Activated naive CD4-positive, alpha-beta T cell treated with anti-CD3 and anti-CD28 coated beads for 36 hours (primary cell): ENCODE results near the gene SLC19A1. TPM values are rescaled to one million over a fixed set of nuclear protein-coding genes. Genes with fewer than 3 reads are reported as not detected.

Source experiments
- CTCF ChIA-PET: fragments of 350-600 bp; sonication (Branson Sonifier 250); formaldehyde crosslinking; loops from one replicate; lab custom pipeline; 2021; ENCODE audit warnings: antibody characterized with exemption; lab: Charles Lee
- DNase-seq: peaks from one replicate; pipeline ENCODE4 v3.0.0-alpha.2; 2020
- H3K27ac Mint-ChIP-seq: one replicate; pipeline ENCODE4 v1.8.0; 2021; ENCODE audit warnings: mild to moderate bottlenecking, mixed read lengths
- H3K27me3 Mint-ChIP-seq: one replicate; pipeline ENCODE4 v1.8.0; 2021; ENCODE audit warnings: low read depth, mixed read lengths
- H3K36me3 Mint-ChIP-seq: one replicate; pipeline ENCODE4 v1.8.0; 2021; ENCODE audit warnings: low read depth, mixed read lengths
- H3K4me1 Mint-ChIP-seq: one replicate; pipeline ENCODE4 v1.8.0; 2021; ENCODE audit warnings: low read depth, mixed read lengths
- H3K4me3 Mint-ChIP-seq: one replicate; pipeline ENCODE4 v1.8.0; 2021; ENCODE audit warnings: mild to moderate bottlenecking, moderate library complexity, mixed read lengths
- H3K9me3 Mint-ChIP-seq: one replicate; pipeline ENCODE4 v1.8.0; 2021; ENCODE audit warnings: mixed read lengths
- intact Hi-C: fragments of 100-400 bp; cut with micrococcal nuclease; formaldehyde crosslinking; loops from one replicate; pipeline ENCODE4 v1.15.1; 2023
- total RNA-seq, 2 experiments: library from RNA; stranded (reverse); gene quantifications; one replicate each; pipeline ENCODE4 v1.2.3, GENCODE V29; 2021

Gene SLC19A1
- total RNA-seq, 2 experiments from 2014 or later: 32.2 to 33.0 TPM

DNA sequence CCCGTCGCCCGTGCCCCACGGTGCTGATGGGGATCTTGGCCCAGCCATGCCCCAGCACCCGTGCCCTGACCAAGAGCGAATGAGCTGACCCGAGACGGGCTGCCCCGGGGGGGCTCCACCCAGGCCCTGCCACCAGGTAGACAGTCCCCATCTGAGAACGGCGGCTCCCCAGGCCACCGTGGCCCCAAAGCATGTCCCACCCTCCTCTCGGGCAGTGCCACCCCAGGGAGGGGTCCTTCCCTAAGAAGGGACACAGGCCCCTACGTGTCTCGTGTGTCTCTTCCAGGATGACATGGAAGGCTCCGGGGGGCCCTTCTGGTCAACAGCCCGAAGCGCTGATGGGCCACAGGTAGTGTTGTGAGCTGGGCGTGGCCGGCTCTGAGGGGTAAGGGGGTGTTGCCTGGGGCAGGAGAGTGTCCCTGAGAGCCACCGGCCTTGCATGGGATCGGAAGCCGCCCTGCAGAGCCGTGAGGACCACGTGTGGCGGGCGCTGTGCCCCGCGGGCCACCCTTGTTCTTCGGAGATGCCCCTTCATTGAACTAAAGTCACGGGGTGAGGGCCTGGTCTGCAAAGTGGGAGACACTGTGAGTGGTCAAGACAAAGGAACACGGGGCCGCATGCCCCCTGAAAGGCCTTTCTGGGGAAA is 55.0 kb downstream of the SLC19A1 start:
- H3K4me3 Mint-ChIP-seq: no peak overlapping the region
- peaks cover 3% of the 10 kb centered on the region for H3K9me3 Mint-ChIP-seq
- CTCF ChIA-PET: no interaction called here
- no peaks in the 10 kb centered on the region for H3K36me3 Mint-ChIP-seq
- H3K27me3 Mint-ChIP-seq: no peaks in the 10 kb centered on the region
- no peak overlapping the region for H3K27ac Mint-ChIP-seq
- intact Hi-C loops: no loop called here
- no peak for DNase-seq
- H3K4me1 Mint-ChIP-seq: peaks cover 4% of the 10 kb centered on the region

DNA sequence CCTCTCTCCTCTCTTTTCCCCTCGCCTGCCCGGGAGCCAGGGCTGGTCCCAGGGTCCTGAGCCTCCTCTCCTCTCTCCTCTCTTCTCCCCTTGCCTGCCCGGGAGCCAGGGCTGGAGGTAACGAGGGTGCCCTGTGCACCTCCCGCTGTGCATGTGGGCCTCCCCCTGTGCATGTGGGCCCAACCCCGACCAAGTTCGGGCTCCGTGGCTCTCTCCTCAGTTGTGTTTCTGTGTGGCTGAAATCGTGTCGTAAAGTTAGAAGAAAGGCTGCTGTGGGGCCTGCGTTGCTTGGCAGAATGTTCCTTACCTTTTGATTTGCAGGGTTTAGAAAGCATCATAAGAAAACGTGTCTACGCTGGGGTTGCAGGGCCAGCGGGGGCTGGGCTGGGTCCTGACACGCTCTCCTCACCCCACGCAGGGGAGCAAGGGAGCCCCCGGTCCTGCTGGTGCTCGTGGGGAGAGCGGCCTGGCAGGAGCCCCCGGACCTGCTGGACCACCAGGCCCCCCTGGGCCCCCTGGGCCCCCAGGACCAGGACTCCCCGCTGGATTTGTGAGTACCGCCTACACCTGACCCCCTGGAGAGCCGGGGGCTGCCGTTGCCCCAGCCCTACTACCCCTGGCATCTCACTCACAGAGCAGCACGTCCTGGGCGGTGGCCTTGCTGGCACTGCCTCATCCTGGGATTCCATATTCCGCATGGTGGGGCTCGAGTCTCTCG is 55.6 kb downstream of the SLC19A1 start:
- Mint-ChIP-seq H3K36me3 (no peaks in the 10 kb centered on the region), H3K27ac (no peak overlapping the region), H3K4me1 (peaks cover 4% of the 10 kb centered on the region), H3K4me3 (no peak overlapping the region), H3K27me3 (no peaks in the 10 kb centered on the region), H3K9me3 (peaks cover 3% of the 10 kb centered on the region)
- CTCF ChIA-PET: no interaction called here
- no peak for DNase-seq
- intact Hi-C loops: no loop called here

DNA sequence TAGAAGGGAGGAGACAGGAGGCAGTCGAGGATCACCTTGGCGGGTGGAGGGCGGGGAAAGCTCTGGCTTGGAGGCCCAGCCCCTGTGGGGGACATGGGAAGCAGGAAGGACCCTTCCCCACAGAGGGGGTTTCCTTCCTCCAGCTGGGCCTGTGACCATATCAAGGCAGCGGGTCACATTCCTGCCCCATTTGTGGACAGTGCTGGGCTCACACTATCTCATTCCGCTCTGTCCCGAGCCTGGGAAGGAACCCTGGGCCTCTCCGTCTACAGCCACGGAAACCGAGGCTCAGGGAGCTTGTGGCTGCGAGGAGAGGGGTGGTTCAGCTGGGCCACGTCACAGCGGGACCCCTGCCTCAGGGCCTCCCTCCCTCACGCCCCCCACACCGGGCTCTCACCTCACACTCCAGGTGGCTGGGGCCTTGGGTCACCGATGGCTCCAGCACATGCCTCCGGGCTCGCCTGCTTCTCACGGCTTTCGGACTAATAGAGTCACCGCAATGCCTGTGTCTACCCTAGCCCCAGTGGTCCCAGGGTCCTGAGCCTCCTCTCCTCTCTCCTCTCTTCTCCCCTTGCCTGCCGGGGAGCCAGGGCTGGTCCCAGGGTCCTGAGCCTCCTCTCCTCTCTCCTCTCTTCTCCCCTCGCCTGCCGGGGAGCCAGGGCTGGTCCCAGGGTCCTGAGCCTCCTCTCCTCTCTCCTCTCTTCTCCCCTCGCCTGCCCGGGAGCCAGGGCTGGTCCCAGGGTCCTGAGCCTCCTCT is 56.4 kb downstream of the SLC19A1 start:
- CTCF ChIA-PET: no interaction called here
- H3K27ac Mint-ChIP-seq: no peak overlapping the region
- H3K9me3 Mint-ChIP-seq: peaks cover 3% of the 10 kb centered on the region
- no peak overlapping the region for H3K4me3 Mint-ChIP-seq
- peaks cover 4% of the 10 kb centered on the region for H3K4me1 Mint-ChIP-seq
- no peaks in the 10 kb centered on the region for H3K27me3 Mint-ChIP-seq
- intact Hi-C loops: no loop called here
- H3K36me3 Mint-ChIP-seq: no peaks in the 10 kb centered on the region
- DNase-seq: no peak

DNA sequence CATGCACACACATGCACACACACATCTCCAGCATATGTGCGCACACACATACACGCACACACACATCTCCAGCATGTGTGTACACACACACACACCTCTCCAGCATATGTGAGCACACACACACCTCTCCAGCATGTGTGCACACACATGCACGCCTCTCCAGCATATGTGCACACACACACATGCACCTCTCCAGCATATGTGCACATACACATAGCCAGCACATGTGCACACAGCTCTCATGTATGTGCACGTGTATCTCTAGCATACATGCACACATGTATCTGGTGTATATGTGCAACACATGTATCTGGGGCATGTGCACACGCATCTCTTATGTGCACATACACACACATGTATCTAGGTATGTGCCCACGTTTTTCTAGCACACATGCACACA is 57.9 kb downstream of the SLC19A1 start:
- no peak overlapping the region for H3K4me3 Mint-ChIP-seq
- no peak overlapping the region for H3K27ac Mint-ChIP-seq
- intact Hi-C loops: no loop called here

DNA sequence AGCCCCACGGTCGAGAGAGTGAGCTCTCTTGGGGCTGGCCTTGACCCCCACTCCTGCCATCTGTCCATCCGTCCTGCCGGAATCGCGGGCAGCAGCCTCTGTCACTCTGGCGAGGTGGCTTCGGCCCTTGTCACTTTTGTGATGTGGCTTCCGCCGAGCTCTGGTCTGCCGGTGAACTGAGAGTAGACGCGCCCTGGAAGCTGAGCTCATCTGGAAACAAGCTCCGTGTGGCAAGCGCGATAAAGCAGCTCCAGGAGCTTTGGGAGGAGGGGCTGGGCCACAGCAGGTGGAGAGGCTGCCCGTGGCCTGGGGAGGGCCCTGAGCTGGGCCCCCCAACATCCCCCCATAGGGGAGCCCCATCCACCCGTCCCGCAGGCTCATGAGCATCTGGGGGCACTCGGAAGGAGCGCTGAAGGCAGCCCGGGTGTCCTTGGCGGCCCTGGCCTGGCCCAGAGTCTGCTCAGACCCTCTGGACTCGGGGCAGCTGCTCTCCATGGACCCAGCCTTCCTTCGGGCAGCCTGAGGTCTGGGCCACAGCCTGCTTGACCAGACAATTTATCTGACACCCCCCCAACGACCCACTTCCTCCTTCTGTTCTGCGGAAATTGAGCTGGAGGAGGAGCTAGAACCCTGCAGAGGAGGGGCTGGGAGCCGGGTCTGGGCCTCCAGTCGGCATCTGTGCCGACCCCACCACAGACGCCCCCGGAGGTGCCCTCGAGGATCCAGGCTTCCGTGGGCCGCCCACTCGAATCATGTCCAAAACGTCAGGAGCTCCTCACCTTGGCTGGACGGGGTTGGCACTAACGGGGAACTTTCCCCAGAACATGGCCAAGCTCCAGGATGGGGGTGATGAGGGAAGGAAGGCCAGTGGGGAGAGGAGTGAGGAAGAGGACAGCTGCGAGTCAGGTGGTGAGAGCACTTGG is 59.1 kb downstream of the SLC19A1 start:
- peaks cover 3% of the 10 kb centered on the region for H3K9me3 Mint-ChIP-seq
- peaks cover 20% of the 10 kb centered on the region for H3K4me1 Mint-ChIP-seq
- peak; percentile 65 for DNase-seq
- no peaks in the 10 kb centered on the region for H3K27me3 Mint-ChIP-seq
- CTCF ChIA-PET: interaction anchor here (0.5 to 1.4 kb wide), 3 partner anchors 17 to 977 kb away, joined by 3 read pairs; no protein-coding TSS in a partner anchor
- intact Hi-C loops: no loop called here
- H3K36me3 Mint-ChIP-seq: no peaks in the 10 kb centered on the region
- no peak overlapping the region for H3K4me3 Mint-ChIP-seq
- peak overlapping the region; percentile 63 for H3K27ac Mint-ChIP-seq

More for the DNA sequence above, 57.9 kb downstream of the SLC19A1 start:
- Mint-ChIP-seq H3K4me1 (peaks cover 9% of the 10 kb centered on the region), H3K27me3 (no peaks in the 10 kb centered on the region), H3K36me3 (no peaks in the 10 kb centered on the region), H3K9me3 (peaks cover 3% of the 10 kb centered on the region)
- CTCF ChIA-PET: no interaction called here
- DNase-seq: no peak

DNA sequence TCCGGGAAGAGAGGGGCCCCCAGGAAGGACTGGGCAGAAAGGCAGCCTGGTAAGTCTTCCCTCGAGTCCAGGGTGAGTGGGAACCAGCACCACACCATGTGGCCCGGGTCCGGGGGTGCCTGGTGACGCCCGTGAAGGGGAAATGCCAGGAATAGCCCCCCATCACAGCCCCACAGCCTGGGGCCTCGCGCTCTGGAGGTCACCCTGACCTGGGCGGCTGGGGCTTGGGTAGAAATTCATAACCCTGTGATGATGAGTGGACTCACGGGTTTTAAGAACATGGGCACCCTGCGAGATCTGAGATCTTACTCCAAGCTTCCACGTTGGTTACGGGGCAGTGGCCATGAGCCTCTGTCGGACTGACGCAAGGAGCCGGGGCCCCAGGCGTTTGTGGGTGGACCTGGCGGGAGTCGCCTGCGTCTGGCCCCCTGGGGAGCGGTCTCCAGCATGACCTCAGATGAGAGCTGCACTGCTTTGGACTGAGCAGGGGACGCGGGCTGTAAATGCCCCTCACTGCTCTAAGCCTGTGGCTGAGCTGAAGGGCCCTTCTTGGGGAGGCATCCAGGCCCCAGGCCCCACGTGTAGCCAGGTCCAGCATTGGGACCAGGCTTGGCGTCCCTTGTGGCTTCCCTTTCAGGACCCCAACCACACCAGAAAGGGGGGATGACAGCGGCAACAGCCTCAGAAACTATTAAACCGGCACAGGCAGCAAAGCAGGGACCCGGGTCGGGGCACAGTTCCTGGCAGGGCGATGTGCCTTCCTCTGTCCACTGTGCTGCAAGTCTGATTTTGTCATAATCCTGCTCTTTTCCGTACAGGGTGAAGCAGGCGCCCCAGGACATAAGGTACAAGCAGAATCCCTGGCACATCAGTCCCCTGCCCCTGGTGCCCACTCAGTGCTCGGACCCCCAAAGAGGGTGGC is 60.0 kb downstream of the SLC19A1 start:
- intact Hi-C loops: no loop called here
- H3K27me3 Mint-ChIP-seq: no peaks in the 10 kb centered on the region

DNA sequence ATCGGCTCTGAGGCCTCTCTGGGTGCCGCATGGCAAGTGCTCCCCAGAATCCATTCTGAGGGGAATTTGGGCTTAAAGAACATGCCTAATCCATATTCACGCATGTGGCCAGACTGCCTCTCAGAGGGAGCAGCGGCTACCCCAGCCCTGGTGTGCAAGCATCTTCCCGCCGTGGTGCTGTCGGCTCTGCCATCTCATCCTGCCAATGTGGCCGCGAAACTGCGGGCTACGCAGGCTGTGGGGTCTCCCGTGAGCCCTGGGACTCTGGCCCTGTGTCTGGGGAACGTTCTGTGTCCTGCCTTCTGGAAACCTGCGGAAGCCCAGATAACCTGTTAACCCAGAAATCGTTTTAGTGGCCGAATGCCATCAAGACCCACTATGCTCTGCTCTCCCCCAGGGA is 60.7 kb downstream of the SLC19A1 start:
- Mint-ChIP-seq H3K4me1 (peaks cover 27% of the 10 kb centered on the region), H3K27ac (no peak overlapping the region), H3K27me3 (no peaks in the 10 kb centered on the region), H3K36me3 (no peaks in the 10 kb centered on the region), H3K9me3 (peaks cover 3% of the 10 kb centered on the region), H3K4me3 (no peak overlapping the region)
- intact Hi-C loops: no loop called here
- CTCF ChIA-PET: no interaction called here
- no peak for DNase-seq

More for the DNA sequence above, 60.0 kb downstream of the SLC19A1 start:
- H3K4me3 Mint-ChIP-seq: no peak overlapping the region
- DNase-seq: no peak
- H3K4me1 Mint-ChIP-seq: peaks cover 24% of the 10 kb centered on the region
- peaks cover 3% of the 10 kb centered on the region for H3K9me3 Mint-ChIP-seq
- H3K27ac Mint-ChIP-seq: peak overlapping the region; percentile 63
- CTCF ChIA-PET: interaction anchor here (0.5 to 1.4 kb wide), 3 partner anchors 16 to 978 kb away, joined by 3 read pairs; no protein-coding TSS in a partner anchor
- H3K36me3 Mint-ChIP-seq: no peaks in the 10 kb centered on the region

DNA sequence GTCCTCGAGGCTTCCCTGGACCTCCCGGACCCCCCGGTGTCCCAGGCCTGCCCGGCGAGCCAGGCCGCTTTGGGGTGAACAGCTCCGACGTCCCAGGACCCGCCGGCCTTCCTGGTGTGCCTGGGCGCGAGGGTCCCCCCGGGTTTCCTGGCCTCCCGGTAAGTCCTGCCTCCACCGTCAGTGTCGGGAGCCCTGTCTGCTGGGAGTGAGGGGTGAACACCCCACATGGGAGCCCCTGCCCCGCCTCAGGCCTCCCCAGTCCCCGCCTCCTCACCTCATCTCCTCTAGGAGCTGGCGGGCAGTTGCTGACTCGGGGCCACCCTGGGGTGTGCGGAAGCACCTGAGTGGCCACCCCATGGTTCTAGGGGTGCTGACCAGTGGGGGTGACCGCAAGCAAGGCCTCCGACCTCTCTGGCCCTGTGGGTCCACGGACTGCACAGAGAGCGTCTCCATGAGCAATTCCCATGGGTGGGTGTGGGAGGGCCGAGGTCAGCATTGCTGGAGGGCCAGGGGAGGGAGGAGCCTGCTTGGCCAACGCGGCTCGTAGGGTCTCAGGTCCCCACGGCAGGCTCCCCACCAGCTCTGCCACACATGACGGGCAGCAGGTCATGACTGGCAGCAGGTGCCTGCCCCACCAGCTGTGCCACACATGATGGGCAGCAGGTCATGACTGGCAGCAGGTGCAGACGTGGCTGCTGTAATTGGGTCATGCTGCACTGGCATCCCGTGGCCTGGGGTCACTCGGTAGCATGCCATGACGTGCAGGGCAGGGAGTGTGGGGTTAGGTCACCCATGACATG is 61.3 kb downstream of the SLC19A1 start:
- peaks cover 3% of the 10 kb centered on the region for H3K9me3 Mint-ChIP-seq
- no peaks in the 10 kb centered on the region for H3K36me3 Mint-ChIP-seq
- H3K4me3 Mint-ChIP-seq: no peak overlapping the region
- H3K27ac Mint-ChIP-seq: no peak overlapping the region
- CTCF ChIA-PET: no interaction called here
- no peak for DNase-seq
- no peaks in the 10 kb centered on the region for H3K27me3 Mint-ChIP-seq
- peaks cover 30% of the 10 kb centered on the region for H3K4me1 Mint-ChIP-seq
- intact Hi-C loops: no loop called here

DNA sequence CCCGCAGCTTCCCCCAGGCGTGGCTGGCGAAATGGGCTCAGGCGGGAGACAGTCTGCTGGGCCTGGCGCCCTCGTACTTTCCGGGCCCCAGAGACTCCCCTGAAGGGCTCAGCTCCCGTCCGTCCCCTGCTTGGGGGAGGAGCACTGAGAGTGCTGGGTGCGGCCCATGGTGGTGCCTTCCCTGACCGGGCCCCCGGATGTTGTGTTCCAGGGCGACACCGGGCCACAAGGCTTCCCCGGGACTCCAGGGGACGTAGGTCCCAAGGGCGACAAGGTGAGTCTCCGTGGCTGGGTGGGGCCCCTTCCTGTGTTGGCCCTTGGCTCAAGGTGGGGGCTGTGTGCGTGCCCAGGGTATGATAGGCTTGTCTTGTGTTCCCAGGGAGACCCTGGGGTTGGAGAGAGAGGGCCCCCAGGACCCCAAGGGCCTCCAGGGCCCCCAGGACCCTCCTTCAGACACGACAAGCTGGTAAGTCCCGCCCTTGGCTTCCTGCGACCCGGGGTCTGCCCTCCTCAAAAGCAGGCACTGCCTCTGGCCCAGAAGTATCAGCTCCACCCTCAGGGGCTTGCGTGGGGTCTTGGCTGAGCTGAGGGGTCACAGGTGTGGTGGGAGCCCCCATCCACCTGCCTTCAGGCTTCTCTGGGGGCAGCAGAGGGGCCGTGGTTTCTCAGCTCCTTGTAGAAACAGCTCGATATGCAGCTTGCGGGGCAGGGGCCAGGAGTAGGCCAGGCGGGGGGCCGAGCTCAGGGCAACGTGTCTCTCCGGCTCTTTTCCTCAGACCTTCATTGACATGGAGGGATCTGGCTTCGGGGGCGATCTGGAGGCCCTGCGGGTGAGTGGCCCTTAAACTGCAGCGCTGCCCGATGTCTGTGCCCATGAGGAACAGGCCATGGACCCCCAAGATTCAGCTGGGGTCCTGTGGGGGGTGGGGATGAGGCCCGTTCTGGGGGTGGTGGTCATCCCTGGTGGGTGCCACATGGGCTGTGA is 62.3 kb downstream of the SLC19A1 start:
- H3K36me3 Mint-ChIP-seq: no peaks in the 10 kb centered on the region
- intact Hi-C loops: no loop called here
- CTCF ChIA-PET: no interaction called here
- peaks cover 3% of the 10 kb centered on the region for H3K9me3 Mint-ChIP-seq
- peak overlapping the region; percentile 65 for H3K27ac Mint-ChIP-seq
- H3K27me3 Mint-ChIP-seq: no peaks in the 10 kb centered on the region
- H3K4me1 Mint-ChIP-seq: peaks cover 30% of the 10 kb centered on the region
- peak overlapping the region; percentile 71 for H3K4me3 Mint-ChIP-seq
- DNase-seq: peak; percentile 32
